SH-SY5Y (cell line): Measurements from ENCODE around the gene COL20A1.

Experiments used
- GATA2 ChIP-seq: IDR thresholded peaks from 2 replicates; pipeline ENCODE4 v1.6.1; 2011; ENCODE audit warnings: mild to moderate bottlenecking, low read depth, low read length
- GATA3 ChIP-seq: IDR thresholded peaks from 2 replicates; pipeline ENCODE4 v1.6.1; 2011; ENCODE audit warnings: low read depth, mild to moderate bottlenecking, low read length, moderate library complexity

GRCh38 chr20:63272105-63273058, 20.6 kb upstream of the COL20A1 start, which contains the start of gene ARFGAP1:
- TF ChIP-seq GATA3 (no peak), GATA2 (no peak)
